Activated CD8-positive, alpha-beta memory T cell treated with anti-CD3 and anti-CD28 coated beads, Interleukin-2, amount 50 U/mL, for 24 hours (primary cell): ENCODE data around the gene ARIH1.

Experiments
- DNase-seq: peaks from one replicate; pipeline ENCODE4 v3.0.0-alpha.2; 2020; ENCODE audit errors: extremely low read depth

The ARIH1 gene

DNA sequence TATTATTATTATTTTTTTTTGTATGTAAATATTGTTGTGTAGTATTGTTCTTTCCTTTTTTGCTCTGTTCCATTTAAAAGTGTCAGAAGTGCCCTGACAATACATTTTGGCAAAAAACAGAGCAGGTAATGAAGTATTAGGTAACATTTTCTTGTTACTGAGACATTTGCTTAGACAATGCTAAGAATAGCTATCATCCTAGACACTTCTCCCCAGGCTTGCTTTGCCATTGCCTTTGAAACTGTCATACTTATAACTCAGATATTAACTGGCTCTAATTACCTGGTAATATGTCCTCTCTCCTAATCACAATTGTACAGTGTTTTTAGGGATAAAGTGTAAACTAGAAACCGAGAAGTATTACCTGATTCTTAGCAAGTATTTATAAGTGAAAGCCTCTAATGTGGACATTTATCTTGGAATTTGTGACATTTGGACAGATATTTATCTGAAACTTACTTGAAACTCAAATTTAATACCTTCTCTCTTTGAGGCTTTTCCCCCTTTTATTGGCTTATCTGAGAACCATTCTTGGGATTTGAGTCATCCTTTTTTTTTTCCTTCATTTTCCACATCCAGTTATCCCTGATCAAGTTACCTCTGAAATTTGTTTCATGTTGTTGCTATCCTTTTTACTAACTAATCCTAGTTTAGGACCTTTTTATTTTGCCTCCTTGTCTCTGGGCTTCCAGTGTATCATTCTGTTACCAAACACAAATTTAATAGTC lies 13.1 kb downstream of the ARIH1 start:
- DNase-seq: no peak

- no peak for DNase-seq
Observed at GRCh38 chr15:72488558-72488957, 14.4 kb downstream of the ARIH1 start.

GRCh38 chr15:72489943-72490554 lies 15.9 kb downstream of the ARIH1 start:
- no peak for DNase-seq

- DNase-seq: no peak
Observed at GRCh38 chr15:72491768-72492167, 17.6 kb downstream of the ARIH1 start.

GRCh38 chr15:72492733-72493132 lies 18.6 kb downstream of the ARIH1 start:
- no peak for DNase-seq

GRCh38 chr15:72493220-72493619 lies 19.1 kb downstream of the ARIH1 start:
- DNase-seq: no peak

DNA sequence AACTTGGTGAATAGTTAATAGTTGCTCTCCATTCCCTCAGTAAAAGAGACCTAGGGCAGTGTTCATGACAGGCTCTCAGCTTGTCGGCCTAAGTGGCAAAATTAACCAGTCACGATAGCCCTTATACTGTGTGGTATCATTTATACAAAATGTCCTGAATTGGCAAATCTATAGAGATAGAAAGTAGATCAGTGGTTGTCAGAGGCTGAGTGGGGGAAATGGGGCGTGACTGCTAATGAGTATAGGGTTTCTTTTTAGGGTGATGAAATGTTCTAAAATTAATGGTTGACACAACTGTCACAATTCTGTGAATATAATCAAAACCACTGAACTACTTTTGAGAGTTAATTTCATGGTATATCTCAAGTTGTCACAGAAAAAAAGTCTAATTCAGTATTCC lies 20.9 kb downstream of the ARIH1 start:
- DNase-seq: no peak

DNA sequence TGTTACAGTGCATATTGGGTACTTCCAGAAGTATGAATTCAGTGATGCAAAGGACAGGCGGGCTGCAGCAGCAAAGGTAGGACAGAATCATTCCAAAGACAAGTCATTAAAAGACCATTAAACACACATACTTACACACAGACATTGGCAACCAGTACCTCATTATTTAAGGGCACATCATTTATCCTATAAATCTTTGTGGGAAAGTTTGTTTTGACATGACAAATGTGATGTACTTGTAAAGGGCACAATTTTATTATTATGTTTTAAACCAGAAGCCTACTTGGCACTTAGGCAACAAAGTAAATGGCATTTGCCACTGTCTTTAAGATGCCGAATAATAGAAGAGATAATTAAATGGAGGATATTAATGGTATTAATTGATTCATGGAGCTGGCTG lies 22.7 kb downstream of the ARIH1 start:
- DNase-seq: no peak

- no peak for DNase-seq
Observed at GRCh38 chr15:72497402-72497801, 23.3 kb downstream of the ARIH1 start.

DNA sequence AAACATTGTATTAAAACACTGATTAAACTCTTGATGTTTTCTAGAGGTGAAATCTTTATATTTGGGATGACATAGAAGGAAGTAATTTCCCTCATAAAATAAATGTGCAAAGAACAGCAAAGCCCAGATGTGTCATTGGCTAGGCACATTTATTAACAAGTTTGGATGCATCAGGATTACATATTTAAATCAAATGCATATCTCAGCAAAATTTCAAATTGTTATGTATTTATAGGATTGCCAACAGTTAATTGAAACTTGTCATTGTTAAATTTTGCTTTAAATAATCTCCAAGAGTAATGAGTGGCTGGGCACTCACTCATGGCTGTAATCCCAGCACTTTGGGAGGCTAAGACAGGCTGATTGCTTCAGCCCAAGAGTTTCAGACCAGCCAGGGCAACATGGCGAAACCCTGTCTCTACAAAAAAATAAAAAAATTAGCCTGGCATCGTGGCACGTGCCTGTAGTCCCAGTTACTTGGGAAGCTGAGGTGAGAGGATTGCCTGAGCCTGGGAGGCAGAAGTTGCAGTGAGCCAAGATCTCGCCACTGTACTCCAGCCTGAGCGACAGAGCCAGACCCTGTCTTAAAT lies 28.2 kb downstream of the ARIH1 start:
- no peak for DNase-seq

DNA sequence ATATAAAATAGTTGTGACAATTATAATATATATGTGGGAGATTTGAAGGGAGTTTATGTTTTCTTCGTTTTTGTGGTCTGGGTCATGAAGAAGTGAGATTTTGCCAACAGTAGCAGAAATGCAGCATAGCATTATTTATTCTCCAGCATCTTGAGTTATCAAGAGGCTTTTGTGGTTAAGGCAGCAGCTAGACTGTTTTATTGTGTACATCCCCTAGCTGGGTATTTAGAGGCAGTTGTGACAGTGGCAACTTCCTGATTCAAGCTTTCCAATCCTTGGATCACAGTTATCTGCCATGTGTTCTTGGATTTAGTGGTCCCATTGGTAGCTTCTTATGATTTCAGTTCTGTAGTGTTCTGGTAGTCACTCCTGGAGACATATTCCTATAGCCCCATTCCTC lies 29.0 kb downstream of the ARIH1 start:
- no peak for DNase-seq

DNA sequence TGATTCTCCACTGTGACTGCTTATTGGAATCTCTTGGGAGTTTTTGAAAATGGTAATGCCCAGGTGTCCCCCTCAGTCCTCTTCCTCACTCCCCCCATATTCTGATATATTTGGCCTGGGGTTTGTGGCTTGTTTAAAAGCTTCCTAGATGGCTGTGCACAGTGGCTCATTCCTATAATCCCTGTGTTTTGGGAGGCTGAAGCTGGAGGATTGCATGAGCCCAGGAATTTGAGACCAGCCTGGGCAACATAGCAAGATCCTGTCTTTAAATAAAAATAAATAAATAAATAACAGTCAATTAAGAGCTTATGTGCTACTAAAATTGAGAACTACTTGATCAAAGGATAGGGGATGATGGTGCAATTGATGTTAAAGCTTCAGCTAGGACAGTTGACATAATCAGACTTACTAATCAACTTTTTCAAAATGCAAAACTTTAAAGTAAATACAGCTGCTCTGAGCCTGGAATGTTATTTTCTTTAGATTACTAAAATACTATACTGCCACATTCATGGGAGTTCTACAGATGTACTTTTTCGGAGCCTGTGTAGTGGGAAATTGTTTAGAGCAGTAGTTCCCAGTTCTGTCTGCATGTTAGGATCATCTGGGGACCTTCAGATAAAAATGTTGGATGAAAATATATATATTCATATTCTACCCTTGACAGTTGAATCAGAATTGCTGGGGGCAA lies 33.4 kb downstream of the ARIH1 start:
- DNase-seq: no peak

DNA sequence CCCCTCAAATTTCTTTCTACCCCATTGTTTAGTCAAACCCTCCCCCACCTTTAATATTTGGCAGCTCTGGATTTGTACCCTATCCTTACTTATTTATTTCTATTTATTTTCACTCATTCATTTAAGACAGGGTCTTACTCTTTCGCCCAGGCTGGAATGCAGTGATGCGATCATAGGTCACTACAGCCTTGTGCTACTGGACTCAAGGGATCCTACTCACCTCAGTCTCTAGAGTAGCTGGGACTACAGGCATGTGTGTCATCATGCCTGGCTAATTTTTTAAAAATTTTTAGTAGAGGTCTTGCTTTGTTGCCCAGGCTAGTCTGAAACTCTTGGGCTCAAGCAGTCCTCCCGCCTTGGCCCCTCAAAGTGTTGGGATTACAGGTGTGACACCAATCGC lies 35.4 kb downstream of the ARIH1 start:
- no peak for DNase-seq

GRCh38 chr15:72511536-72511935 lies 37.4 kb downstream of the ARIH1 start:
- DNase-seq: no peak

DNA sequence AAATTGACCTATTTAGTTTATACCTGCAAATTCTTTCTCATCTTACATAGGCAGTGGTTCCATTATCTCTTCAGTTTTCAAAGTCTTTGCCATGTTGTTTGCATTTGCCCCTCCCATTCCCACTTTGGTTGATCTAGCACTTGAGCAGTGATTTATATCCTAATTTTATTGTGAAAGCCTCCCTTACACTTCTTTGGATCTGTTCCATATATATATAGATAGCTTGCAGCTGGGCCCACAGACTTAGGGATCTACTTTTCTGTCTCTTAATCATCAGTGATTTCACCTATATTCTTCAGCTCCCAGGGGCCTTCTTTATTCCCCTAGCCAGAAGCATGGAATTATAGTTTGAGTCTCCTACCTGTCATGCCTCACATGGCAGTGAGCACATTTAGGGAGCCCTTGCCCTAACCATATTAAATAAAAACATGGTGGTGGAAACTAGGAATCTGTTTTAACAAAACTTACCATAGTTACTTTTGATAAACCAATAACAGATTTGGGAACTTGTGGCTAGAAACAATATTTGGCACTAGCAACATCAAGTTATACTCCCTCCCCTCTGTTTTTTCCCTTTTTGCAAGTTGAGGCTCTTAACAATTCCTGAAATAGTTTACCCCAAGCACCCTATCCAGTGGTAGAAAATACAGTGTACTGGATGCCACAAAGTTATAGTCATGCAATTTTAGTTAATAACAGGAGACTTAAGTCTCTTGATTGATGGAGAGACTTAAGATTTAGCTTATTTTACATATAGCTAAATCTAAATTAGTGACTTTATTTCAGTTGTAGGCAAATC lies 41.7 kb downstream of the ARIH1 start:
- no peak for DNase-seq

DNA sequence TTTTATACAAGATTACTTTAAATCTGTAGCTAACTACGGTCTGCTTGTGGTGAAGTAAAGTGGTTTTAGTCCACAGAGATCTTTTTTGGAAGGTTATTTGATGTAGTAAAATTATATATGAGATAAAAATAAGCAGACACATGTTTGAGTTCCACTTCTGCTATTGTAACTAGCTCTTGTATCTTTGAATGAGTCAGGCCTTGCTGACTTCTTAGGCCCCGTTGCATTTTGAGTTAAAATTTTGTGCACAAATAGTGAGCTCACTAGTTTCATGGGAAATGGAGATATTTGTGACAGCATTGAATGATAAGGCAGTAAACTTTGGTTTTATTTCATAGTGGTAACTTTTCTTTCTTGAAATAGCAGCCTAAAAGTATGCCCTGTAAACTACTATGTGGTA lies 42.6 kb downstream of the ARIH1 start:
- DNase-seq: no peak

DNA sequence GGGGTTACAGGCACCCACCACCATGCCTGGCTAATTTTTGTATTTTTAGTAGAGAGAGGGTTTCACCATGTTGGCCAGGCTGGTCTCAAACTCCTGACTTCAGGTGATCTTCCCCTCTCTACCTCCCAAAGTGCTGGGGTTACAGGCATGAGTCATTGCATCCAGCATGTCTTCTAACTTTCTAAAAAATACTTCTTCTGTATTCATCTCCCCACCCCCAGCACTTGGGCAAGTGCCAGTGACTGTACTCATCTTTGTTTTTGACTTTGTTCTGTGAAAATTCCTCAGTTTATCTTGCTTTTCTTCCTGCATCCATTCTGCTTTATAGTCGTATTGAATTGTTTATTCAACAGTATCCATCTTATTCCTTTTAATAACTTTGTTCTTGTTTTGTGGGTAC lies 47.6 kb downstream of the ARIH1 start:
- DNase-seq: no peak

DNA sequence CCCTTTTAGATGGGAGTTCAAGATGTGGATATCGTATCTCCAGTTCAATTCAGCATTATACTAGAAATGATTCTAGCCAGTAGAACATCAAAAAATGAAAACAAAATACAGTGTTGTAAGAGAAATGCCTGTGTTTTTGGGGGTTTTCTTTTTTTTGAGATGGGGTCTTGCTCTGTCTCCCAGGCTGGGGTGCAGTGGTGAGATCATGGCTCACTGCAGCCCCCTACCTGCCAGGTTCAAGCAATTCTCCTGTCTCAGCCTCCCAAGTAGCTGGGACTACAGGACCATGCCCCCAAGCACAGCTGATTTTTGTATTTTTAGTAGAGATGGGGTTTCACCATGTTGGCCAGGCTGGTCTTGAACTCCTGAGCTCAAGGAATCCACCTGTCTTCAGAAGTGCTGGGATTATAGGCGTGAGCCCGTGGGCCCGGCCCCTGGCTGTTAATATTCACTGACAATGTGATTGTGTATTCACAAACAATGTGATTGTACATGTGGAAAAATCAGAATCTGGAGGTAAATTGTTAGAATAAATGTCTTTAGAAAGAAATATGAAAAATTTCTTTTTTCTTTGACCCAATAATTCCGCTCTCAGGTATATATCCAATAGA lies 59.0 kb downstream of the ARIH1 start:
- no peak for DNase-seq

DNA sequence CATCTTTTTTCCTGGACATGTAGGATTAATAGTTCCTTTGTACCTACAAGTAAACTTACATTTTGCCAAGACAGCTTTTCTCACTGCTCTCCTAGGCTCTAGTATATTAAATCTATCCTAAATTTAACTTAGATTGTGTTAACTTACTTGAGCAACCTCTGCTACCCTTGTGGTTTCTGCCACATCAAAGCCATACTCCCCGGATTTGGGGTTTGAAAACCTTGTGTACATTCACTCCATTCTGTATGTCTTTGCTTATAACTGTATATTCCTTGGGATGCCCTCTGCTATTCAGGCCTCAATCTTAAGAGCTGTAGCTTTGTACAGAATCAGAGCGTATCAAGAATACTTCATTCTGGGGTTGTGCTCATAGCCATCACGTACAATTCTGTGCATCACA lies 60.4 kb downstream of the ARIH1 start:
- no peak for DNase-seq

- DNase-seq: no peak
Observed at GRCh38 chr15:72535911-72536310, 61.8 kb downstream of the ARIH1 start.

- DNase-seq: no peak
Observed at GRCh38 chr15:72536506-72536905, 62.4 kb downstream of the ARIH1 start.

GRCh38 chr15:72538931-72539330 lies 64.8 kb downstream of the ARIH1 start:
- DNase-seq: no peak
